IMR-90 (cell line): ENCODE data around the gene MOB3B. TPM values are rescaled to one million over a fixed set of nuclear protein-coding genes. Genes with fewer than 3 reads are reported as not detected.

Experiments
- ATAC-seq: fragments of 200-7000 bp; cut with Tn5 transposase; 2 replicates; pipeline ENCODE4 v1.9.1; 2020; ENCODE audit warnings: low read depth, mild to moderate bottlenecking, moderate library complexity
- BruUV-seq: library from RNA; stranded (reverse); fragments of 400-500 nt; replicated peaks from 2 replicates; lab custom pipeline; 2021; lab: Mats Ljungman, UMichigan
- CTCF ChIA-PET: fragments of 300-600 bp; formaldehyde crosslinking; extraction: SDS; loops from one replicate; lab custom pipeline; 2021; ENCODE audit warnings: antibody characterized with exemption; lab: Yijun Ruan, JAX
- POLR2A ChIA-PET: fragments of 300-600 bp; sonication (Branson Sonifier 250); formaldehyde crosslinking; loops from one replicate; lab custom pipeline; 2022; ENCODE audit warnings: antibody characterized with exemption; ENCODE audit not compliant: unreplicated experiment; lab: Charles Lee
- DNase-seq: peaks from one replicate; pipeline ENCODE4 v3.0.0; 2013
- H2AFZ ChIP-seq: replicated peaks from 2 replicates; pipeline ENCODE3; 2013; ENCODE audit warnings: low read length, mild to moderate bottlenecking; ENCODE audit not compliant: poor library complexity
- H2AK5ac ChIP-seq: 2 replicates; pipeline ENCODE4 v1.6.1; 2013; ENCODE audit warnings: low read depth, low read length, inconsistent platforms
- H2AK9ac ChIP-seq: replicated peaks from 2 replicates; pipeline ENCODE3; 2013; ENCODE audit warnings: mild to moderate bottlenecking, low read depth, low read length, moderate library complexity; ENCODE audit not compliant: poor library complexity
- H2BK120ac ChIP-seq: 2 replicates; pipeline ENCODE4 v1.6.1; 2013; ENCODE audit warnings: low read depth, low read length, inconsistent platforms
- H2BK15ac ChIP-seq: 3 replicates; pipeline ENCODE4 v1.6.1; 2013; ENCODE audit warnings: low read depth, low read length, inconsistent platforms
- H2BK20ac ChIP-seq: 2 replicates; pipeline ENCODE4 v1.6.1; 2013; ENCODE audit warnings: low read depth, mild to moderate bottlenecking, inconsistent platforms, low read length, moderate library complexity
- H2BK5ac ChIP-seq: 2 replicates; pipeline ENCODE4 v1.6.1; 2013; ENCODE audit warnings: mild to moderate bottlenecking, low read depth, low read length, inconsistent platforms; ENCODE audit not compliant: poor library complexity, severe bottlenecking
- H3K14ac ChIP-seq: replicated peaks from 2 replicates; pipeline ENCODE4 v1.6.1; 2013; ENCODE audit warnings: low read depth, low read length, inconsistent platforms
- H3K18ac ChIP-seq: 2 replicates; pipeline ENCODE4 v1.6.1; 2013; ENCODE audit warnings: low read depth, low read length, control low read depth
- H3K23ac ChIP-seq: 2 replicates; pipeline ENCODE4 v1.6.1; 2013; ENCODE audit warnings: low read depth, low read length, inconsistent platforms
- H3K27ac ChIP-seq: 2 replicates; pipeline ENCODE4 v1.5.1; 2013; ENCODE audit warnings: mild to moderate bottlenecking, control low read depth, low read length; ENCODE audit not compliant: insufficient read depth
- H3K27me3 ChIP-seq: 2 replicates; pipeline ENCODE4 v1.6.1; 2013; ENCODE audit warnings: low read length; ENCODE audit not compliant: control insufficient read depth, insufficient read depth
- H3K36me3 ChIP-seq: 2 replicates; pipeline ENCODE4 v1.6.1; 2013; ENCODE audit warnings: low read length, mixed read lengths; ENCODE audit not compliant: control insufficient read depth, insufficient read depth
- H3K4ac ChIP-seq: 2 replicates; pipeline ENCODE4 v1.6.1; 2013; ENCODE audit warnings: low read depth, low read length, inconsistent platforms
- H3K4me1 ChIP-seq: 2 replicates; pipeline ENCODE4 v1.6.1; 2013; ENCODE audit warnings: low read length, mixed read lengths; ENCODE audit not compliant: control insufficient read depth, insufficient read depth
- H3K4me2 ChIP-seq: 2 replicates; pipeline ENCODE4 v1.6.1; 2013; ENCODE audit warnings: low read depth, mild to moderate bottlenecking, control low read depth, low read length, moderate library complexity
- H3K4me3 ChIP-seq: 2 replicates; pipeline ENCODE4 v1.5.1; 2013; ENCODE audit warnings: low read depth, mild to moderate bottlenecking, control low read depth, low read length, moderate library complexity; ENCODE audit not compliant: insufficient read depth
- H3K56ac ChIP-seq: 2 replicates; pipeline ENCODE4 v1.6.1; 2013; ENCODE audit warnings: low read length, inconsistent platforms; ENCODE audit not compliant: insufficient read depth; ENCODE audit errors: extremely low read depth
- H3K79me1 ChIP-seq, 2 experiments: 2 replicates each; pipeline ENCODE4 v1.6.1; 2013; ENCODE audit warnings: low read length in 2 of 2, inconsistent platforms in 1 of 2, low read depth in 1 of 2
- H3K9ac ChIP-seq: 2 replicates; pipeline ENCODE4 v1.6.1; 2013; ENCODE audit warnings: low read depth, low read length, control low read depth
- H3K9me1 ChIP-seq: 2 replicates; pipeline ENCODE4 v1.6.1; 2013; ENCODE audit warnings: low read length, inconsistent platforms; ENCODE audit not compliant: insufficient read depth
- H3K9me3 ChIP-seq: 2 replicates; pipeline ENCODE4 v1.6.1; 2013; ENCODE audit warnings: low read length; ENCODE audit not compliant: control insufficient read depth, insufficient read depth
- H4K20me1 ChIP-seq: 2 replicates; pipeline ENCODE4 v1.6.1; 2013; ENCODE audit warnings: low read length, inconsistent platforms; ENCODE audit not compliant: insufficient read depth
- H4K5ac ChIP-seq: 2 replicates; pipeline ENCODE4 v1.6.1; 2013; ENCODE audit warnings: mild to moderate bottlenecking, low read depth, low read length, control low read depth
- H4K8ac ChIP-seq, 2 experiments: 2 replicates each; pipeline ENCODE4 v1.6.1; 2013; ENCODE audit warnings: low read depth in 2 of 2, low read length in 2 of 2, control low read depth in 1 of 2, inconsistent platforms in 1 of 2
- H4K91ac ChIP-seq: 2 replicates; pipeline ENCODE4 v1.6.1; 2013; ENCODE audit warnings: low read depth, low read length, inconsistent platforms; ENCODE audit not compliant: insufficient read depth
- BHLHE40 ChIP-seq: fragments of 150-350 bp; IDR thresholded peaks from 2 replicates; pipeline ENCODE4 v1.6.1; 2016; ENCODE audit warnings: mild to moderate bottlenecking, low read depth, low read length
- CEBPB ChIP-seq: IDR thresholded peaks from 2 replicates; pipeline ENCODE4 v1.6.1; 2012; ENCODE audit warnings: low read depth, low read length, improper control_type of control experiment
- CHD1 ChIP-seq: IDR thresholded peaks from 2 replicates; pipeline ENCODE4 v1.6.1; 2012; ENCODE audit warnings: low read depth, low read length, improper control_type of control experiment
- FOS ChIP-seq: fragments of 150-350 bp; IDR thresholded peaks from 2 replicates; pipeline ENCODE4 v1.6.1; 2016; ENCODE audit warnings: low read depth, low read length
- MAFK ChIP-seq: IDR thresholded peaks from 2 replicates; pipeline ENCODE4 v1.6.1; 2012; ENCODE audit warnings: low read depth, low read length, improper control_type of control experiment
- MAZ ChIP-seq: IDR thresholded peaks from 2 replicates; pipeline ENCODE4 v1.6.1; 2012; ENCODE audit warnings: low read depth, mild to moderate bottlenecking, low read length, improper control_type of control experiment, moderate library complexity, borderline replicate concordance
- MXI1 ChIP-seq: IDR thresholded peaks from 2 replicates; pipeline ENCODE4 v1.6.1; 2012; ENCODE audit warnings: low read depth, mild to moderate bottlenecking, low read length, moderate library complexity, borderline replicate concordance
- POLR2A ChIP-seq: IDR thresholded peaks from 2 replicates; pipeline ENCODE4 v1.6.1; 2012; ENCODE audit warnings: mild to moderate bottlenecking, low read depth, low read length
- RAD21 ChIP-seq: IDR thresholded peaks from 2 replicates; pipeline ENCODE4 v1.6.1; 2012; ENCODE audit warnings: low read length, improper control_type of control experiment
- RCOR1 ChIP-seq: IDR thresholded peaks from 2 replicates; pipeline ENCODE4 v1.6.1; 2012; ENCODE audit warnings: mild to moderate bottlenecking, low read length, improper control_type of control experiment; ENCODE audit not compliant: insufficient replicate concordance
- WGBS, 2 experiments: methylation state at CpG; one replicate each; pipeline versions ENCODE4 v1.1.5 to v1.1.7; 2013; ENCODE audit warnings: missing lambda C conversion rate in 2 of 2; ENCODE audit not compliant: insufficient read length in 1 of 2; ENCODE audit errors: extremely low coverage in 2 of 2; 5-methylcytosine and 5-hydroxymethylcytosine counted together
- dilution Hi-C: fragments of 300-500 bp; cut with HindIII; formaldehyde crosslinking; loops from one replicate; pipeline ENCODE4 v1.14.3; 2018; ENCODE audit warnings: low sequenced_read_pairs; ENCODE audit not compliant: unreplicated experiment
- in situ Hi-C: fragments of 300-500 bp; cut with MboI; formaldehyde crosslinking; loops from 3 replicates; pipeline ENCODE4 v1.14.3; 2019; ENCODE audit warnings: low sequenced_read_pairs, inconsistent platforms, mixed read lengths
- intact Hi-C: fragments of 100-400 bp; cut with micrococcal nuclease; formaldehyde crosslinking; loops from 2 replicates; pipeline ENCODE4 v1.10.0; 2022
- polyA plus RNA-seq, 3 experiments: library from polyadenylated mRNA; depleted of rRNA; stranded (reverse); fragments of >200 nt; gene quantifications; 2 replicates each; pipeline ENCODE4 v1.2.3, GENCODE V29; 2012; ENCODE audit warnings: low replicate concordance in 1 of 3
- total RNA-seq: library from RNA; depleted of rRNA; stranded (reverse); fragments of >200 nt; gene quantifications from 2 replicates; pipeline ENCODE4 v1.2.3, GENCODE V29; 2012
- TF ChIP-seq, protein P1 (sequence below): fragments of 150-350 bp; IDR thresholded peaks from 2 replicates; pipeline ENCODE4 v1.6.1; 2016; ENCODE audit warnings: low read depth, mild to moderate bottlenecking, low read length, moderate library complexity, borderline replicate concordance
- TF ChIP-seq, protein P2 (sequence below): conservative IDR thresholded peaks from 2 replicates; pipeline ENCODE4 v1.5.1; 2012; ENCODE audit warnings: mild to moderate bottlenecking, low read depth, low read length, improper control_type of control experiment
- TF ChIP-seq, protein P3 (sequence below): fragments of 150-350 bp; IDR thresholded peaks from 2 replicates; pipeline ENCODE4 v1.6.1; 2017; ENCODE audit warnings: mild to moderate bottlenecking, antibody characterized with exemption, low read length, low read depth

MOB3B gene
- total and polyA plus RNA-seq, 2 of the 4 experiments (the other 2 are of a cell fraction): under 0.01 to 0.02 TPM

DNA sequence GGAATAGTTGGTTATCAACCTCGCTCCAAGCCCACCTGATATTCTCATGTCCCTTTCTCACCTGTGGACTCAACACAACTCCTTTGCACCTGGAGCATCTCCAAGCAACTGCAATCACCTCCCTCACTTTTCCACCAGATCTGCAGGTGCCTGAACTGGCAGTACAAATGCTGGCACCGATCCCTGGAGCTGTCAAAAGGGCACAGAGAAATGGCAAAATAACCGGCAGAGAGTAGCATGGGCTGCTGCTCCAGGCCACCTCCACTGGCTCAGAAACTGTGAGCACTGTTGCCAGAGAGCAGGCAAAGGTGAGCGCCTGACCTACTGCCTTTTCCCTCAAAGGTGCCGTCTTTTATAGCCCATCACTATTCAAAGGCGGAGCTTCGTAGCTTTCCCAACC, 247.3 kb downstream of the MOB3B start:
- TF ChIP-seq CEBPB: no peak
- TF ChIP-seq RCOR1: no peak
- no peak for TF ChIP-seq MXI1
- TF ChIP-seq BHLHE40: no peak
- TF ChIP-seq MAZ: no peak
- no peak for TF ChIP-seq POLR2A
- TF ChIP-seq FOS: no peak
- TF ChIP-seq, protein P1, sequence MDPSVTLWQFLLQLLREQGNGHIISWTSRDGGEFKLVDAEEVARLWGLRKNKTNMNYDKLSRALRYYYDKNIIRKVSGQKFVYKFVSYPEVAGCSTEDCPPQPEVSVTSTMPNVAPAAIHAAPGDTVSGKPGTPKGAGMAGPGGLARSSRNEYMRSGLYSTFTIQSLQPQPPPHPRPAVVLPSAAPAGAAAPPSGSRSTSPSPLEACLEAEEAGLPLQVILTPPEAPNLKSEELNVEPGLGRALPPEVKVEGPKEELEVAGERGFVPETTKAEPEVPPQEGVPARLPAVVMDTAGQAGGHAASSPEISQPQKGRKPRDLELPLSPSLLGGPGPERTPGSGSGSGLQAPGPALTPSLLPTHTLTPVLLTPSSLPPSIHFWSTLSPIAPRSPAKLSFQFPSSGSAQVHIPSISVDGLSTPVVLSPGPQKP: no peak
- TF ChIP-seq, protein P2, sequence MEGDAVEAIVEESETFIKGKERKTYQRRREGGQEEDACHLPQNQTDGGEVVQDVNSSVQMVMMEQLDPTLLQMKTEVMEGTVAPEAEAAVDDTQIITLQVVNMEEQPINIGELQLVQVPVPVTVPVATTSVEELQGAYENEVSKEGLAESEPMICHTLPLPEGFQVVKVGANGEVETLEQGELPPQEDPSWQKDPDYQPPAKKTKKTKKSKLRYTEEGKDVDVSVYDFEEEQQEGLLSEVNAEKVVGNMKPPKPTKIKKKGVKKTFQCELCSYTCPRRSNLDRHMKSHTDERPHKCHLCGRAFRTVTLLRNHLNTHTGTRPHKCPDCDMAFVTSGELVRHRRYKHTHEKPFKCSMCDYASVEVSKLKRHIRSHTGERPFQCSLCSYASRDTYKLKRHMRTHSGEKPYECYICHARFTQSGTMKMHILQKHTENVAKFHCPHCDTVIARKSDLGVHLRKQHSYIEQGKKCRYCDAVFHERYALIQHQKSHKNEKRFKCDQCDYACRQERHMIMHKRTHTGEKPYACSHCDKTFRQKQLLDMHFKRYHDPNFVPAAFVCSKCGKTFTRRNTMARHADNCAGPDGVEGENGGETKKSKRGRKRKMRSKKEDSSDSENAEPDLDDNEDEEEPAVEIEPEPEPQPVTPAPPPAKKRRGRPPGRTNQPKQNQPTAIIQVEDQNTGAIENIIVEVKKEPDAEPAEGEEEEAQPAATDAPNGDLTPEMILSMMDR: no peak
- no peak for TF ChIP-seq MAFK
- TF ChIP-seq CHD1: no peak
- TF ChIP-seq RAD21: no peak
- TF ChIP-seq, protein P3, sequence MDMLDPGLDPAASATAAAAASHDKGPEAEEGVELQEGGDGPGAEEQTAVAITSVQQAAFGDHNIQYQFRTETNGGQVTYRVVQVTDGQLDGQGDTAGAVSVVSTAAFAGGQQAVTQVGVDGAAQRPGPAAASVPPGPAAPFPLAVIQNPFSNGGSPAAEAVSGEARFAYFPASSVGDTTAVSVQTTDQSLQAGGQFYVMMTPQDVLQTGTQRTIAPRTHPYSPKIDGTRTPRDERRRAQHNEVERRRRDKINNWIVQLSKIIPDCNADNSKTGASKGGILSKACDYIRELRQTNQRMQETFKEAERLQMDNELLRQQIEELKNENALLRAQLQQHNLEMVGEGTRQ: no peak
- Histone ChIP-seq H2BK20ac (no peak overlapping the region), H2BK15ac (no peak overlapping the region), H3K27ac (no peak overlapping the region), H3K4me2 (no peak overlapping the region), H3K9ac (no peak overlapping the region), H3K4me1 (no peaks in the 10 kb centered on the region), H3K27me3 (peaks cover 8% of the 10 kb centered on the region), H3K14ac (no peak overlapping the region), H2AK9ac (no peak overlapping the region), H4K91ac (no peak overlapping the region), H3K56ac (no peak overlapping the region), H3K18ac (no peak overlapping the region), H3K9me1 (no peaks in the 10 kb centered on the region), H4K5ac (no peak overlapping the region), H3K36me3 (no peaks in the 10 kb centered on the region), H3K23ac (no peak overlapping the region), H2AK5ac (no peak overlapping the region), H2BK5ac (no peak overlapping the region), H3K9me3 (no peaks in the 10 kb centered on the region), H3K4ac (no peak overlapping the region), H2AFZ (no peak overlapping the region), H4K8ac (no peak overlapping the region), H2BK120ac (no peak overlapping the region), H3K79me1 (no peaks in the 10 kb centered on the region), H4K20me1 (no peaks in the 10 kb centered on the region), H3K4me3 (no peak overlapping the region)
- DNase-seq: no peak
- intact Hi-C loops (no loop called here), dilution Hi-C loops (no loop called here), in situ Hi-C loops (no loop called here)
- no TSS peak for BruUV-seq
- 60% methylated on average over 1 of the region's 7 CpGs; no CpG with 5 or more reads in 1 of the 2 experiments for WGBS, 2 experiments
- POLR2A ChIA-PET: no interaction called here
- CTCF ChIA-PET: interaction anchor here (0.5 kb wide), 1 partner anchor 331 kb away, joined by 4 read pairs; no protein-coding TSS in a partner anchor
- no peak for ATAC-seq
